Neutrophil (primary cell): ENCODE data around the gene FAM118A.
"Not testable (repeated sequence)": the region's sequence is repeated elsewhere in the genome, so short reads cannot be mapped to it uniquely, and the experiment has no call there.

Experiments
- H3K27ac ChIP-seq: fragments of 200-600 bp; sonication (generic); 2 replicates; pipeline ENCODE4 v1.5.1; 2016; ENCODE audit warnings: mild to moderate bottlenecking, moderate library complexity
- H3K27me3 ChIP-seq: fragments of 200-600 bp; sonication (generic); 2 replicates; pipeline ENCODE4 v1.6.0; 2016; ENCODE audit warnings: mild to moderate bottlenecking
- H3K36me3 ChIP-seq: fragments of 200-600 bp; sonication (generic); 2 replicates; pipeline ENCODE4 v1.5.1; 2017
- H3K4me1 ChIP-seq, 2 experiments: fragments of 200-600 bp in 1 of 2; sonication (generic) in 1 of 2; 1 replicate in 1 of 2; 2 replicates in 1 of 2; pipeline versions ENCODE4 v1.5.1 to v1.6.1; 2013 to 2016; ENCODE audit warnings: low read depth in 1 of 2, low read length in 1 of 2, mild to moderate bottlenecking in 1 of 2, moderate library complexity in 1 of 2; ENCODE audit not compliant: control insufficient read depth in 1 of 2, insufficient read depth in 1 of 2
- H3K4me3 ChIP-seq, 2 experiments: fragments of 200-600 bp in 1 of 2; sonication (generic) in 1 of 2; 1 replicate in 1 of 2; 2 replicates in 1 of 2; pipeline ENCODE4 v1.5.1; 2013 to 2016; ENCODE audit warnings: low read depth in 1 of 2, low read length in 1 of 2, mild to moderate bottlenecking in 1 of 2, moderate library complexity in 1 of 2
- H3K9me3 ChIP-seq: fragments of 200-600 bp; sonication (generic); 2 replicates; pipeline ENCODE4 v1.5.1; 2016
- CTCF ChIP-seq: fragments of 200-600 bp; sonication (generic); IDR thresholded peaks from 2 replicates; pipeline ENCODE4 v1.5.1; 2016; ENCODE audit warnings: antibody characterized with exemption

FAM118A gene

GRCh38 chr22:45323695-45324094, 14.0 kb downstream of the FAM118A start:
- Histone ChIP-seq H3K27me3 (no peaks in the 10 kb centered on the region), H3K27ac (no peak overlapping the region), H3K36me3 (peaks cover 34% of the 10 kb centered on the region)

GRCh38 chr22:45324311-45324711, 14.6 kb downstream of the FAM118A start:
- peaks cover 40% of the 10 kb centered on the region for H3K36me3 ChIP-seq
- TF ChIP-seq CTCF: no peak

More at GRCh38 chr22:45323695-45324094, 14.0 kb downstream of the FAM118A start:
- peaks cover 11 to 15% of the 10 kb centered on the region in 2 experiments for H3K4me1 ChIP-seq
- no peak for TF ChIP-seq CTCF
- no peaks in the 10 kb centered on the region for H3K9me3 ChIP-seq
- H3K4me3 ChIP-seq: no peak overlapping the region

GRCh38 chr22:45328261-45328660, 18.5 kb downstream of the FAM118A start:
- H3K4me1 ChIP-seq, H3K9me3 ChIP-seq, H3K27me3 ChIP-seq, H3K4me3 ChIP-seq, H3K27ac ChIP-seq: not testable (repeated sequence)
- H3K36me3 ChIP-seq: peaks cover 67% of the 10 kb centered on the region

More at GRCh38 chr22:45324311-45324711, 14.6 kb downstream of the FAM118A start:
- no peaks in the 10 kb centered on the region for H3K27me3 ChIP-seq
- H3K4me1 ChIP-seq: peaks cover 5 to 8% of the 10 kb centered on the region in 2 experiments
- no peak overlapping the region for H3K4me3 ChIP-seq
- no peak overlapping the region for H3K27ac ChIP-seq
- no peaks in the 10 kb centered on the region for H3K9me3 ChIP-seq

- Histone ChIP-seq H3K36me3 (peaks cover 63% of the 10 kb centered on the region), H3K27ac (no peak overlapping the region), H3K9me3 (no peaks in the 10 kb centered on the region), H3K4me3 (no peak overlapping the region), H3K4me1 (no peaks in the 10 kb centered on the region), H3K27me3 (no peaks in the 10 kb centered on the region)
- TF ChIP-seq CTCF: no peak
Observed at GRCh38 chr22:45328822-45329529, 19.2 kb downstream of the FAM118A start.

- Histone ChIP-seq H3K9me3 (no peaks in the 10 kb centered on the region), H3K27me3 (no peaks in the 10 kb centered on the region), H3K36me3 (peaks cover 63% of the 10 kb centered on the region)
Observed at GRCh38 chr22:45329530-45329936, 19.8 kb downstream of the FAM118A start.

More at GRCh38 chr22:45329530-45329936, 19.8 kb downstream of the FAM118A start:
- Histone ChIP-seq H3K4me3 (no peak overlapping the region), H3K27ac (no peak overlapping the region), H3K4me1 (no peaks in the 10 kb centered on the region)
- TF ChIP-seq CTCF: no peak
